ENCODE results near the gene PPM1L. TPM values are rescaled to one million over a fixed set of nuclear protein-coding genes. Genes with fewer than 3 reads are reported as not detected.

PPM1L gene
- total RNA-seq, 1 donor from 2014 or later, result 12.2 TPM

- Mint-ChIP-seq H3K9me3 (ENCODE audit: unreplicated experiment) (no peaks in the 10 kb centered on the region), H3K27ac (ENCODE audit: unreplicated experiment) (peak overlapping the region; percentile 88), H3K27me3 (ENCODE audit: unreplicated experiment) (peaks cover 11% of the 10 kb centered on the region), H3K4me3 (ENCODE audit: unreplicated experiment) (peak overlapping the region; percentile 97), H3K36me3 (ENCODE audit: low read depth, unreplicated experiment) (peaks cover 8% of the 10 kb centered on the region), H3K4me1 (ENCODE audit: unreplicated experiment) (peaks cover 22% of the 10 kb centered on the region)
- no peak for DNase-seq (ENCODE audit: low spot score)
- TF ChIP-seq CTCF (IDR thresholded peaks at IDR 0.05; ENCODE audit: unreplicated experiment), result no peak
Measured at GRCh38 chr3:160753953-160754352, 2.1 kb upstream of the PPM1L start.

GRCh38 chr3:160754371-160754854 is 1.6 kb upstream of the PPM1L start:
- peak overlapping the region; percentile 88 for H3K27ac Mint-ChIP-seq (ENCODE audit: unreplicated experiment)
- no peaks in the 10 kb centered on the region for H3K9me3 Mint-ChIP-seq (ENCODE audit: unreplicated experiment)
- peaks cover 22% of the 10 kb centered on the region for H3K4me1 Mint-ChIP-seq (ENCODE audit: unreplicated experiment)
- H3K27me3 Mint-ChIP-seq (ENCODE audit: unreplicated experiment), result peaks cover 11% of the 10 kb centered on the region
- H3K4me3 Mint-ChIP-seq (ENCODE audit: unreplicated experiment), result peak overlapping the region; percentile 97
- peaks cover 8% of the 10 kb centered on the region for H3K36me3 Mint-ChIP-seq (ENCODE audit: low read depth, unreplicated experiment)
- TF ChIP-seq CTCF (IDR thresholded peaks at IDR 0.05; ENCODE audit: unreplicated experiment), result no peak
- peak; percentile 41 for DNase-seq (ENCODE audit: low spot score)

GRCh38 chr3:160754855-160755747 is 930 bp upstream of the PPM1L start:
- peak; percentile 88 for DNase-seq (ENCODE audit: low spot score)
- Mint-ChIP-seq H3K4me3 (ENCODE audit: unreplicated experiment) (peak overlapping the region; percentile 97), H3K4me1 (ENCODE audit: unreplicated experiment) (peaks cover 24% of the 10 kb centered on the region), H3K9me3 (ENCODE audit: unreplicated experiment) (no peaks in the 10 kb centered on the region), H3K27me3 (ENCODE audit: unreplicated experiment) (peaks cover 11% of the 10 kb centered on the region), H3K36me3 (ENCODE audit: low read depth, unreplicated experiment) (peaks cover 8% of the 10 kb centered on the region), H3K27ac (ENCODE audit: unreplicated experiment) (peak overlapping the region; percentile 64)
- TF ChIP-seq CTCF (IDR thresholded peaks at IDR 0.05; ENCODE audit: unreplicated experiment), result no peak

- DNase-seq (ENCODE audit: low spot score), result peak; percentile 22
- peaks cover 8% of the 10 kb centered on the region for H3K36me3 Mint-ChIP-seq (ENCODE audit: low read depth, unreplicated experiment)
- H3K4me3 Mint-ChIP-seq (ENCODE audit: unreplicated experiment), result peak overlapping the region; percentile 96
Measured at GRCh38 chr3:160757233-160758106, 1.4 kb downstream of the PPM1L start.

More at GRCh38 chr3:160757233-160758106, 1.4 kb downstream of the PPM1L start:
- TF ChIP-seq CTCF (IDR thresholded peaks at IDR 0.05; ENCODE audit: unreplicated experiment), result no peak
- H3K27ac Mint-ChIP-seq (ENCODE audit: unreplicated experiment), result peak overlapping the region; percentile 50
- peaks cover 12% of the 10 kb centered on the region for H3K27me3 Mint-ChIP-seq (ENCODE audit: unreplicated experiment)
- H3K9me3 Mint-ChIP-seq (ENCODE audit: unreplicated experiment), result no peaks in the 10 kb centered on the region
- peaks cover 24% of the 10 kb centered on the region for H3K4me1 Mint-ChIP-seq (ENCODE audit: unreplicated experiment)

Data from endothelial cell (in vitro differentiated cells).